NCI-H187 (cell line): ENCODE results near the gene NUDC.
"Not testable (repeated sequence)": the region's sequence is repeated elsewhere in the genome, so short reads cannot be mapped to it uniquely, and the experiment has no call there.

Source experiments
- DNase-seq, 2 experiments: peaks; one replicate each; lab custom pipeline; 2025; lab: John Stamatoyannopoulos, UW

NUDC gene

GRCh38 chr1:26921540-26922430 is at the start of gene NUDC:
TSS of gene NUDC (plus strand) at chr1:26921743. CDS start at chr1:26921849, 106 bp downstream.
- DNase-seq: peak; percentile 89 to 95

GRCh38 chr1:26873097-26873496 is 48.4 kb upstream of the NUDC start:
- DNase-seq: not testable (repeated sequence)

GRCh38 chr1:26874896-26875295 is 46.6 kb upstream of the NUDC start:
- DNase-seq: no peak

- no peak for DNase-seq
Measured at GRCh38 chr1:26877326-26877725, 44.2 kb upstream of the NUDC start.

- DNase-seq: no peak
Measured at GRCh38 chr1:26879793-26880192, 41.8 kb upstream of the NUDC start.

- DNase-seq: not testable (repeated sequence)
Measured at GRCh38 chr1:26881611-26882010, 39.9 kb upstream of the NUDC start.

GRCh38 chr1:26882696-26883463 is 38.7 kb upstream of the NUDC start:
- no peak for DNase-seq

GRCh38 chr1:26887125-26887524 is 34.4 kb upstream of the NUDC start:
- no peak for DNase-seq

- DNase-seq: no peak
Measured at GRCh38 chr1:26888231-26888630, 33.3 kb upstream of the NUDC start.

GRCh38 chr1:26889551-26890466 is 31.7 kb upstream of the NUDC start, which contains the start of gene GPN2:
TSS of gene GPN2 (minus strand) at chr1:26890283. CDS start at chr1:26890096, 187 bp downstream.
- peak; percentile 14 to 23 for DNase-seq

- no peak for DNase-seq
Measured at GRCh38 chr1:26890467-26890796, 31.1 kb upstream of the NUDC start.

GRCh38 chr1:26894263-26894662 is 27.3 kb upstream of the NUDC start:
- no peak for DNase-seq

- DNase-seq: no peak
Measured at GRCh38 chr1:26897351-26897750, 24.2 kb upstream of the NUDC start.

- DNase-seq: peak; percentile 63 to 91
Measured at GRCh38 chr1:26900001-26900814, 21.3 kb upstream of the NUDC start, which contains the start of gene GPATCH3. TSS of gene GPATCH3 (minus strand) at chr1:26900467. CDS start at chr1:26900442, 25 bp downstream.

- DNase-seq: no peak
Measured at GRCh38 chr1:26900815-26901511, 20.6 kb upstream of the NUDC start.

GRCh38 chr1:26907071-26907917 is 14.2 kb upstream of the NUDC start:
- no peak for DNase-seq

- no peak for DNase-seq
Measured at GRCh38 chr1:26909951-26910342, 11.6 kb upstream of the NUDC start.

- no peak for DNase-seq
Measured at GRCh38 chr1:26910343-26911160, 11.0 kb upstream of the NUDC start.
